ENCODE data around the gene UQCRC2.

The UQCRC2 gene

GRCh38 chr16:22029632-22030031 lies 76.5 kb downstream of the UQCRC2 start:
- no peaks in the 10 kb centered on the region for H3K27me3 ChIP-seq (ENCODE audit: control insufficient read depth, insufficient read depth, low read length)
- no peak overlapping the region for H3K27ac ChIP-seq (ENCODE audit: low read length)
- DNase-seq (ENCODE audit: low read depth, low spot score), result no peak
- H3K9me3 ChIP-seq (ENCODE audit: control insufficient read depth, insufficient read depth, low read length), result no peaks in the 10 kb centered on the region
- H3K36me3 ChIP-seq (ENCODE audit: control insufficient read depth, insufficient read depth, low read length), result no peaks in the 10 kb centered on the region
- no peaks in the 10 kb centered on the region for H3K4me1 ChIP-seq (ENCODE audit: control insufficient read depth, insufficient read depth, low read length)
- WGBS (ENCODE audit: insufficient coverage, insufficient read length), result no CpG with 5 or more reads among the region's 4 CpGs
- H3K4me3 ChIP-seq (ENCODE audit: low read length), result no peak overlapping the region

- H3K9me3 ChIP-seq (ENCODE audit: control insufficient read depth, insufficient read depth, low read length), result no peaks in the 10 kb centered on the region
- no peak overlapping the region for H3K4me3 ChIP-seq (ENCODE audit: low read length)
- no peaks in the 10 kb centered on the region for H3K27me3 ChIP-seq (ENCODE audit: control insufficient read depth, insufficient read depth, low read length)
- H3K27ac ChIP-seq (ENCODE audit: low read length), result no peak overlapping the region
- no peaks in the 10 kb centered on the region for H3K36me3 ChIP-seq (ENCODE audit: control insufficient read depth, insufficient read depth, low read length)
- H3K4me1 ChIP-seq (ENCODE audit: control insufficient read depth, insufficient read depth, low read length), result no peaks in the 10 kb centered on the region
- WGBS (ENCODE audit: insufficient coverage, insufficient read length), result no CpG with 5 or more reads among the region's 6 CpGs
- no peak for DNase-seq (ENCODE audit: low read depth, low spot score)
These were observed 77.1 kb downstream of the UQCRC2 start for GRCh38 chr16:22030087-22030812.

- WGBS (ENCODE audit: insufficient coverage, insufficient read length), result no CpG with 5 or more reads among the region's 2 CpGs
These were observed 78.4 kb downstream of the UQCRC2 start for GRCh38 chr16:22031483-22032083.

More at GRCh38 chr16:22031483-22032083, 78.4 kb downstream of the UQCRC2 start:
- Histone ChIP-seq H3K36me3 (ENCODE audit: control insufficient read depth, insufficient read depth, low read length) (no peaks in the 10 kb centered on the region), H3K4me1 (ENCODE audit: control insufficient read depth, insufficient read depth, low read length) (no peaks in the 10 kb centered on the region), H3K27me3 (ENCODE audit: control insufficient read depth, insufficient read depth, low read length) (no peaks in the 10 kb centered on the region), H3K27ac (ENCODE audit: low read length) (no peak overlapping the region), H3K9me3 (ENCODE audit: control insufficient read depth, insufficient read depth, low read length) (no peaks in the 10 kb centered on the region), H3K4me3 (ENCODE audit: low read length) (no peak overlapping the region)
- DNase-seq (ENCODE audit: low read depth, low spot score), result no peak
